H9 (cell line): ENCODE data around the gene GNPTAB. TPM values are rescaled to one million over a fixed set of nuclear protein-coding genes. Genes with fewer than 3 reads are reported as not detected.
A peak's percentile ranks its signal among the peaks of the same experiment; 100 is the strongest.

ENCODE experiments used
- DNase-seq: peaks from one replicate; pipeline ENCODE4 v3.0.0-alpha.2; 2017
- H2AFZ ChIP-seq: one replicate; pipeline ENCODE4 v1.6.1; 2013; ENCODE audit warnings: mild to moderate bottlenecking, low read length, control low read depth, moderate library complexity
- H2AK5ac ChIP-seq: 2 replicates; pipeline ENCODE4 v1.6.1; 2013; ENCODE audit warnings: low read length, control low read depth, mixed read lengths; ENCODE audit not compliant: insufficient read length
- H2BK120ac ChIP-seq: one replicate; pipeline ENCODE4 v1.6.1; 2013; ENCODE audit warnings: low read depth, mild to moderate bottlenecking, low read length, control low read depth, inconsistent platforms; ENCODE audit not compliant: poor library complexity, severe bottlenecking
- H2BK12ac ChIP-seq: 2 replicates; pipeline ENCODE4 v1.6.1; 2013; ENCODE audit warnings: low read length, control low read depth, mixed read lengths, low read depth; ENCODE audit not compliant: insufficient read length
- H2BK15ac ChIP-seq: 2 replicates; pipeline ENCODE4 v1.6.1; 2013; ENCODE audit warnings: low read depth, low read length, control low read depth
- H2BK20ac ChIP-seq: one replicate; pipeline ENCODE4 v1.6.1; 2013; ENCODE audit warnings: low read depth, mild to moderate bottlenecking, low read length, control low read depth, inconsistent platforms; ENCODE audit not compliant: poor library complexity, severe bottlenecking
- H2BK5ac ChIP-seq: 2 replicates; pipeline ENCODE4 v1.6.1; 2013; ENCODE audit warnings: low read length, control low read depth, mixed read lengths; ENCODE audit not compliant: insufficient read length
- H3K14ac ChIP-seq: 2 replicates; pipeline ENCODE4 v1.6.1; 2013; ENCODE audit warnings: low read length, control low read depth; ENCODE audit not compliant: insufficient read depth
- H3K18ac ChIP-seq: 2 replicates; pipeline ENCODE4 v1.6.1; 2013; ENCODE audit warnings: low read depth, mild to moderate bottlenecking, mixed read lengths, low read length, control low read depth; ENCODE audit not compliant: insufficient read length
- H3K23ac ChIP-seq: 2 replicates; pipeline ENCODE4 v1.6.1; 2013; ENCODE audit warnings: low read length, control low read depth, mixed read lengths, low read depth; ENCODE audit not compliant: insufficient read length
- H3K23me2 ChIP-seq: 2 replicates; pipeline ENCODE4 v1.6.1; 2013; ENCODE audit warnings: low read depth, mild to moderate bottlenecking, mixed read lengths, low read length, control low read depth; ENCODE audit not compliant: insufficient read length, poor library complexity, severe bottlenecking
- H3K27ac ChIP-seq: 2 replicates; pipeline ENCODE4 v1.5.1; 2013; ENCODE audit warnings: low read length, control low read depth, mixed read lengths, low read depth; ENCODE audit not compliant: insufficient read length
- H3K27me3 ChIP-seq: 2 replicates; pipeline ENCODE4 v1.6.1; 2013; ENCODE audit warnings: low read length, control low read depth, inconsistent platforms; ENCODE audit not compliant: insufficient read depth
- H3K4ac ChIP-seq: 2 replicates; pipeline ENCODE4 v1.6.1; 2013; ENCODE audit warnings: low read depth, mild to moderate bottlenecking, control low read depth, inconsistent platforms, low read length, moderate library complexity
- H3K4me1 ChIP-seq: 2 replicates; pipeline ENCODE4 v1.6.1; 2013; ENCODE audit warnings: low read length, control low read depth, inconsistent platforms; ENCODE audit not compliant: insufficient read depth
- H3K4me2 ChIP-seq: 2 replicates; pipeline ENCODE4 v1.6.1; 2013; ENCODE audit warnings: low read length, control low read depth, mixed read lengths; ENCODE audit not compliant: insufficient read length, insufficient read depth
- H3K56ac ChIP-seq: 2 replicates; pipeline ENCODE4 v1.6.1; 2013; ENCODE audit warnings: low read depth, mild to moderate bottlenecking, mixed read lengths, low read length, control low read depth; ENCODE audit not compliant: insufficient read length
- H3K79me1 ChIP-seq: 2 replicates; pipeline ENCODE4 v1.6.1; 2013; ENCODE audit warnings: low read depth, mild to moderate bottlenecking, moderate library complexity, low read length, control low read depth, inconsistent platforms; ENCODE audit not compliant: insufficient read depth, poor library complexity, severe bottlenecking
- H3K79me2 ChIP-seq: 2 replicates; pipeline ENCODE4 v1.6.1; 2013; ENCODE audit warnings: low read length, control low read depth, inconsistent platforms; ENCODE audit not compliant: insufficient read depth
- H3K9ac ChIP-seq: 2 replicates; pipeline ENCODE4 v1.6.1; 2013; ENCODE audit warnings: low read length, control low read depth, mixed read lengths; ENCODE audit not compliant: insufficient read length; ENCODE audit errors: extremely low read depth
- H3K9me3 ChIP-seq: one replicate; pipeline ENCODE4 v1.6.1; 2013; ENCODE audit warnings: low read depth, low read length, inconsistent platforms; ENCODE audit not compliant: control insufficient read depth
- H3T11ph ChIP-seq: one replicate; pipeline ENCODE4 v1.6.1; 2013; ENCODE audit warnings: mild to moderate bottlenecking, low read length, control low read depth, inconsistent platforms
- H4K20me1 ChIP-seq: one replicate; pipeline ENCODE4 v1.6.1; 2013; ENCODE audit not compliant: control insufficient read depth, insufficient read length, insufficient read depth
- H4K5ac ChIP-seq: 2 replicates; pipeline ENCODE4 v1.6.1; 2013; ENCODE audit warnings: low read depth, mild to moderate bottlenecking, mixed read lengths, low read length, control low read depth; ENCODE audit not compliant: insufficient read length
- H4K8ac ChIP-seq: replicated peaks from 2 replicates; pipeline ENCODE4 v1.6.1; 2013; ENCODE audit warnings: low read length, control low read depth, mixed read lengths, low read depth; ENCODE audit not compliant: insufficient read length
- H4K91ac ChIP-seq: 2 replicates; pipeline ENCODE4 v1.6.1; 2013; ENCODE audit warnings: low read depth, mild to moderate bottlenecking, moderate library complexity, mixed read lengths, low read length, control low read depth; ENCODE audit not compliant: insufficient read length
- H3K27ac Mint-ChIP-seq, 3 experiments: 2 replicates in 2 of 3; 3 replicates in 1 of 3; pipeline ENCODE4 v1.8.0; 2020 to 2021; ENCODE audit warnings: mixed read lengths in 3 of 3, mild to moderate bottlenecking in 1 of 3, moderate library complexity in 1 of 3
- H3K27me3 Mint-ChIP-seq: 2 replicates; pipeline ENCODE4 v1.8.0; 2021; ENCODE audit warnings: low read depth, mild to moderate bottlenecking, moderate library complexity, mixed read lengths
- H3K36me3 Mint-ChIP-seq, 3 experiments: 2 replicates in 2 of 3; 3 replicates in 1 of 3; pipeline ENCODE4 v1.8.0; 2020 to 2021; ENCODE audit warnings: low read depth in 3 of 3, mixed read lengths in 3 of 3; ENCODE audit not compliant: insufficient read depth in 1 of 3
- H3K4me1 Mint-ChIP-seq, 2 experiments: 2 replicates each; pipeline ENCODE4 v1.8.0; 2020; ENCODE audit warnings: mixed read lengths in 2 of 2
- H3K4me3 Mint-ChIP-seq, 2 experiments: 2 replicates in 1 of 2; 3 replicates in 1 of 2; pipeline ENCODE4 v1.8.0; 2020 to 2021; ENCODE audit warnings: mild to moderate bottlenecking in 2 of 2, mixed read lengths in 2 of 2, moderate library complexity in 1 of 2
- H3K9me3 Mint-ChIP-seq, 2 experiments: 2 replicates in 1 of 2; 3 replicates in 1 of 2; pipeline ENCODE4 v1.8.0; 2020; ENCODE audit warnings: mild to moderate bottlenecking in 2 of 2, mixed read lengths in 2 of 2, moderate library complexity in 1 of 2
- whole genome bisulfite sequencing: extraction: QIAGEN DNeasy Blood & Tissue Kit; methylation state at CpG from one replicate; pipeline ENCODE4 v1.1.7; 2013; ENCODE audit warnings: missing lambda C conversion rate, low lambda C conversion rate, mixed read lengths; ENCODE audit not compliant: insufficient read length; ENCODE audit errors: extremely low coverage; 5-methylcytosine and 5-hydroxymethylcytosine counted together
- total RNA-seq: library from RNA; stranded (reverse); gene quantifications from 2 replicates; pipeline ENCODE4 v1.2.1, GENCODE V29; 2021
- TF ChIP-seq, protein P1 (sequence below): fragments of 200-600 bp; sonication (generic); conservative IDR thresholded peaks from 3 replicates; pipeline ENCODE4 v1.8.0; 2021; ENCODE audit warnings: antibody characterized with exemption, mild to moderate bottlenecking

Gene GNPTAB
- total RNA-seq, 1 experiment from 2014 or later, result 44.3 TPM

DNA sequence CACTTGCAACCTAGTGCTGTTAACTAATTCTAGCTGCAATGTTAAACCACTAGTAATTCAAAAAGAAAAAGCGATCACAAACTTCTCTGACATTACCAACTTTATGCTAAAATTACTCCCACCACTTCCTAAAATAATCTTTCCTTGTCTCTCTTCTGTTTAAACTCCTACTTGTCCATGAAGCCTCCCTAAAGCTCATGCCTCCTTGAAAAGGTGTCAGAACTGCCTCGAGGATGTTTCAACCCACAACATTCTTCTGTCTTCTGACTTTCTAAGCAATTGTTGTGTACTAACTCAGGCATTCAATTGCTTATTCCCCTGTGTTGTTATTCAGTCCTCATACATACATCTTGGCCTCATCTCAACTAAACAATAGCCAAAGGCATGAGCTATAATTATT lies 5.9 kb downstream of the GNPTAB start:
- Histone ChIP-seq H2BK5ac (no peak overlapping the region), H3K27ac (no peak overlapping the region), H3K23ac (no peak overlapping the region), H2BK12ac (no peak overlapping the region), H3K23me2 (no peaks in the 10 kb centered on the region), H2BK15ac (no peak overlapping the region), H2BK120ac (no peak overlapping the region), H3K18ac (no peak overlapping the region), H2AK5ac (no peak overlapping the region), H3K9ac (no peak overlapping the region), H3K4me2 (peak overlapping the region; percentile 22), H3K27me3 (no peaks in the 10 kb centered on the region), H2AFZ (no peak overlapping the region), H3K79me2 (peaks cover 6% of the 10 kb centered on the region; the same call in 1 of the 2 replicates), H3K9me3 (no peaks in the 10 kb centered on the region), H3K14ac (no peak overlapping the region), H3K4ac (no peak overlapping the region), H3T11ph (no peak overlapping the region), H4K91ac (no peak overlapping the region), H4K8ac (no peak overlapping the region), H2BK20ac (no peak overlapping the region), H3K4me1 (peaks cover 10% of the 10 kb centered on the region; the same call in 1 of the 2 replicates), H3K56ac (no peak overlapping the region), H3K79me1 (no peaks in the 10 kb centered on the region), H4K5ac (no peak overlapping the region), H4K20me1 (no peaks in the 10 kb centered on the region)
- WGBS, result no CpG with 5 or more reads among the region's 2 CpGs
- Mint-ChIP-seq H3K4me1 (peaks cover 69 to 75% of the 10 kb centered on the region in 2 experiments), H3K27me3 (no peaks in the 10 kb centered on the region), H3K27ac (peak overlapping the region; percentile 45 to 90 (median 62); a peak in 6 of 7 replicates), H3K4me3 (peak overlapping the region; percentile 33 to 52), H3K36me3 (peaks cover 4 to 10% (median 5%) of the 10 kb centered on the region in 3 experiments; a peak in 6 of 7 replicates), H3K9me3 (no peaks in the 10 kb centered on the region; a peak in 2 of 5 replicates)
- TF ChIP-seq, protein P1, sequence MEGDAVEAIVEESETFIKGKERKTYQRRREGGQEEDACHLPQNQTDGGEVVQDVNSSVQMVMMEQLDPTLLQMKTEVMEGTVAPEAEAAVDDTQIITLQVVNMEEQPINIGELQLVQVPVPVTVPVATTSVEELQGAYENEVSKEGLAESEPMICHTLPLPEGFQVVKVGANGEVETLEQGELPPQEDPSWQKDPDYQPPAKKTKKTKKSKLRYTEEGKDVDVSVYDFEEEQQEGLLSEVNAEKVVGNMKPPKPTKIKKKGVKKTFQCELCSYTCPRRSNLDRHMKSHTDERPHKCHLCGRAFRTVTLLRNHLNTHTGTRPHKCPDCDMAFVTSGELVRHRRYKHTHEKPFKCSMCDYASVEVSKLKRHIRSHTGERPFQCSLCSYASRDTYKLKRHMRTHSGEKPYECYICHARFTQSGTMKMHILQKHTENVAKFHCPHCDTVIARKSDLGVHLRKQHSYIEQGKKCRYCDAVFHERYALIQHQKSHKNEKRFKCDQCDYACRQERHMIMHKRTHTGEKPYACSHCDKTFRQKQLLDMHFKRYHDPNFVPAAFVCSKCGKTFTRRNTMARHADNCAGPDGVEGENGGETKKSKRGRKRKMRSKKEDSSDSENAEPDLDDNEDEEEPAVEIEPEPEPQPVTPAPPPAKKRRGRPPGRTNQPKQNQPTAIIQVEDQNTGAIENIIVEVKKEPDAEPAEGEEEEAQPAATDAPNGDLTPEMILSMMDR, result no peak
- DNase-seq, result no peak
